Ureter (tissue), 1 donor: Measurements from ENCODE around the gene AHCTF1. TPM values are rescaled to one million over a fixed set of nuclear protein-coding genes. Genes with fewer than 3 reads are reported as not detected.
"Not testable (repeated sequence)": the region's sequence is repeated elsewhere in the genome, so short reads cannot be mapped to it uniquely, and the experiment has no call there.

Source experiments
- DNase-seq: peaks from one replicate; pipeline ENCODE4 v3.0.0-alpha.2; 2020; ENCODE audit warnings: low spot score
- total RNA-seq: library from RNA; stranded (reverse); gene quantifications from one replicate; pipeline ENCODE4 v1.2.4, GENCODE V29; 2023
- donor health status: DM: yes; HTN: yes; CAD: no.

The AHCTF1 gene
- total RNA-seq, 1 donor from 2014 or later, result 35.1 TPM

DNA sequence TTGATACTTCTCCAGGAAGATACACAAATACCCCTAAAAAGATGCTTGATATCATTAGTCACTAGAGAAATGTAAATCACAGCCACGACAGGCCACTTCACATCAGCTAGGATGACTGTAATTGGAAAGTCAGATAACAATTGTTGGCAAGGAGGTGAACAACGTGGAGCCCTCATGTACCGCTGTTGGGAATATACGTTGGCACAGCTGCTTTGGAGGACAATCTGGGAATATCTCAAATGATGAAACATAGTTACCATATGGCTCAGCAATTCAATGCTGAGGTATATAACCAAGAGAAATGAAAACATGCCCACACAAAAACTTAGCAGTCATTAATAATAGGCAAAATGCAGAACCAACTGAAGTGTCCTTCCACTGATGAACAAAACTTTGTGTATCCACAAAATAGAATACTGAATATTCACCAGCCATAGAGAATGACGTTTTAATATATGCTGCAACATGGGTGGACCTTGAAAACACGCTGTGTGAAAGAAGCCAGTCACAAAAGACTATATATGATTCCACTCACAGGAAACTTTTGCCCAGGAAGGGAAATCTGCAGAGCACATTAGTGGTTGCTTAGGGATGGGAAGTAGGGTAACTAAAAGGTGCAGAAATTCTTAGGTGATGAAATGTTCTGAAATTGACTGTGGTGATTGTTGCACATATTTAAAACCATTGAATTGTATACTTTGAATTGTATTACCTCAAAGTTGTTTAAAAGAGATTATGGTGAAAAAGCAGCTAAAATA, 95.4 kb downstream of the AHCTF1 start:
- no peak for DNase-seq

GRCh38 chr1:246831543-246831942, 100.2 kb downstream of the AHCTF1 start:
- no peak for DNase-seq

- no peak for DNase-seq
Observed at GRCh38 chr1:246828818-246829217, 102.9 kb downstream of the AHCTF1 start.

- no peak for DNase-seq
Observed at GRCh38 chr1:246827396-246827795, 104.4 kb downstream of the AHCTF1 start.

DNA sequence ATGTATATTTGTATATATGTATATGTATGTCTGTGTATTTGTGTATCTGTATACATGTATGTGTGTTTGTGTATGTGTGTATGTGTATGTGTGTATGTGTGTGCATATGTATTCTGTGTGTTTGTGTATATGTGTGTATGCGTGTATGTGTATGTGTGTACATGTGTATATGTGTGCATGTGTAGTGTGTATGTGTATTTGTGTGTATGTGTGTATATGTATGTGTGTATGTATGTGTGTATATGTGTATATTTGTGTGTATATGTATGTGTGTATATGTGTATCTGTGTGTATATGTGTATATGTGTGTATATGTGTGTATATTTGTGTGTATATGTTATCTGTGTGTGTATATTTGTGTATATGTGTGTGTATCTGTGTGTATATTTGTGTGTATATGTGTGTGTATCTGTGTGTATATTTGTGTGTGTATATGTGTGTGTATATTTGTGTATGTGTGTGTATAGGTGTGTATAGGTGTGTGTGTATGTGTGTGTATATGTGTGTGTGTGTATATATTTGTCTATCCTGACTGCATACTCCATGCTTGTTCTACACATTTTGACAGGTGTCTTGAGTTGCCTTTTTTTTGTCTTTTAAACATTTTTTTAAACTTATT, 106.1 kb downstream of the AHCTF1 start:
- DNase-seq, result no peak

DNA sequence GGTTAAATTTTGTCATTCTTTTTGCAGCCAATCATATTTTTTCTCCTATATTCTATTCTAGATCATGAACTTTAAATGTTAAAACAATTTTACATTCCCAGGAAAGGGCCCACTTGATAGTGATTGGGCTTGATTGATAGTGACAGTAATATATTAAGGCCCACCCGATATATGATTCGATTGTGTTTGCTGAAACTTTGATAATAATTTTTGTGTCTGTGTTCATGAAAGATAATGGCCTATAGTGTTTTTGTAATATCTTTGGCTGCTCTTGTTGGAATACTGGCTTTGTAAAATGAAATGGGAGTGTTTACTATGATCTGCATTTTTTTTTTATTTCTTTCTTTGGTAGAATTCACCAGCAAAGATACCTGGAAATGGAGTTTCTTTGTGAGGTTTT, 107.2 kb downstream of the AHCTF1 start:
- DNase-seq, result no peak

- DNase-seq, result not testable (repeated sequence)
Observed at GRCh38 chr1:246822154-246822553, 109.6 kb downstream of the AHCTF1 start.

DNA sequence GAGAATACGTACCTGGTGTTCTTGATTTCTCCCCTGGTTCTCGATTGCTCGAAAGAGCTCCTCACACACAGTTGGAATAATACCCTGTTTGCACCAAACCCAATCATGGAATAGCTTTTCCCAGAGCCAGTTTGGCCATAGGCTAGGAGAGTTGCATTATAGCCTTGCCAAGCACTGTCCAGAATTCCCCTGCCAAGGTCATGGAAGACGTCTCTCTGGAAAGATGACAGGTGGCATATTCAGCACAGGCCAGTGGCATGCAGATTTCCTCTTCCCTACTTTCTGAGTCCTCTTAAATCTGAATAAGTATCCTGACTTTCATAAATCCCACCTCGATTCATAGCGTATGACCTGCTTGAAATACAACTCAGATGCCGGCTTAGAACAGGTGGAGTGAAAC, 111.1 kb downstream of the AHCTF1 start:
- DNase-seq, result no peak

GRCh38 chr1:246817778-246818177, 114.0 kb downstream of the AHCTF1 start:
- not testable (repeated sequence) for DNase-seq

DNA sequence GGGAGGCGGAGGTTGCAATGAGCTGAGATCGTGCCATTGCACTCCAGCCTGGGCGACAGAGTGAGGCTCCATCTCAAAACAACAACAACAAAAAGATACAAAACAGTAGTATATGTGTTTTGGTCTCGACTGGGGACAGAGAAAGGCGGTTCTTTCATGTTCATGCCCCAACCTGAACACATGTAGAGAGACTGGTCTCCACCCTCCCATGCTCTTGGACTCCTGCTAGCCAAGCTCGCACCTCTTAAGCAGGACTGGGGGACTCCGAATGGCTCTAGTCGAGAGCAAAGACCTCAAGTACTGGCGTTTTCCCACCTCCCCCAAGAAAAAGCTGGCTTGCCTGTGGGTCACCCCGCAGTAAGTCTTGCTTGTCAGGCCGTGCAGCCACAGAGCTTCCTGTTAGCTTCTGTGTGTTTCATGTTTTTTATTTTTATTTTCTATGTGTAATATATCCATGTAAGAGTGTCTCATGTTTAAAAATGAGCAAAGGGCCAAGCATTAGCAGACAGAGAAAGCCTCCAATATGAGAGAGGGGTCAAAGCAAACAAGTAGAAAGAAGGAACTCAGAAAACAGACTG, 116.0 kb downstream of the AHCTF1 start:
- no peak for DNase-seq

GRCh38 chr1:246814890-246815289, 116.9 kb downstream of the AHCTF1 start:
- no peak for DNase-seq

GRCh38 chr1:246813325-246813724, 118.4 kb downstream of the AHCTF1 start:
- DNase-seq, result not testable (repeated sequence)

DNA sequence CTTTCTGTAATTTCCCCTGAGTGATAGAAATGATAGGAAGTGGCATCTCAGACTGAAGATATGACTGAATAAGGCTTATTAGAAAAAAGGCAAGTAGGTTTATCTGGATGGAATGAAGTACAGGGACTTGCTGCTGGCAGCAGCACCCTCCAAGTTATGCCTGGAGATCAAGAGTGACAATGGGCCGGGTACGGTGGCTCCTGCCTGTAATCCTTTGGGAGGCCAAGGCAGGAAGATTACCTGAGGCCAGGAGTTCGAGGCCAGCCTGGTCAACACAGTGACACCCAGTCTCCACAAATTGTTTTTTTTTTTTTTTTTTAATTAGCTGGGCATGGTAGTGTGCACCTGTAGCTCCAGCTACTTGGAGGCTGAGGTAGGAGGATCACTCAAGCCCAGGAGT, 119.8 kb downstream of the AHCTF1 start:
- no peak for DNase-seq

DNA sequence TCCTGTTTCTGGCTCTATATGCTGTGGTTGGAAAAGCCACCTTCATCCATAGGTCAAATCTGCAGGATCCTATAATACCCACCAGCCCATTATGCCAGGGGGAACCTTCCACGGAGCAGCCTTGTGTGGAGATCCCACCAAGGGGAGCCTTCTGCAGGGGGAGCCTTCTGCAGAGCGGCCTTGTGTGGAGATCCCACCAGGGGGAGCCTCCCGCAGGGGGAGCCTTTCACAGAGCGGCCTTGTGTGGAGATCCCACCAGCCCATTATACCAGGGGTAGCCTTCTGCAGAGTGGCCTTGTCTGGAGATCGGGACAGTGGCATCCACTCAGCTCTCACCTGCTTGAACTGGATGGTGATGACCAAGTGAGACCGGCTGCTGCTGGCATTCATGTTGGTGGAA, 122.3 kb downstream of the AHCTF1 start:
- DNase-seq, result no peak

GRCh38 chr1:246805135-246805716, 126.5 kb downstream of the AHCTF1 start:
- DNase-seq, result no peak

DNA sequence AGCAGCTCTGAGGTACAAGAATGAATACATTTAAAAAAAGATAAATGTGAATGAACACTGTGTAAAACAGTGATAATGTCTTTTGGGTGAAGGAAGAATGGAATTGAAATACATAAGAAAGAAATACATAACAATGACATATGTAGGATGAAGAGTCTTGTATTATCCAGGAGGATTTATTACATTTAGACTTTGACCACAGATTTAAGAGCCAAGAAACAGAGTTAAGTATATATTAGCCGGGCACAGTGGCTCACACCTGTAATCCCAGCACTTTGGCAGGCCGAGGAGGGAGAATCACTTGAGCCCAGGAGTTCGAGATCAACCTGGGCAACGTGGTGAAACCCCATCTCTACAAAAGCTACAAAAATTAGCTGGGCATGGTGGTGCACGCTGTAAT, 127.9 kb downstream of the AHCTF1 start:
- DNase-seq, result no peak

DNA sequence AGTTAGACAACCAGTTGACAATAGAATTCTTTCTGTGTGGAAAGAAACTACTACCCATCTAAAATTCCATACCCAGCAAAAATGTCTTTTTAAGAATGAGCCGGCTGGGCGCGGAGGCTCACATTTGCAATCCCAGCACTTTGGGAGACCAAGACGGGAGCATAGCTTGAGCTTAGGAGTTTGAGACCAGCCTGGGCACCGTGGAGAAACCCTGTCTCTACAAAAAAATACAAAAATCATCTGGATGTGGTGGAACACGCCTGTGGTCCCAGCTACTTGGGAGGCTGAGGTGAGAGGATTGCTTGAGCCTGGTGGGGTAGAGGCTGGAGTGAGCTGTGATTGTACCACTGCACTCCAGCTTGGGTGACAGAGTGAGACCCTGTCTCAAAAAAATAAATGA, 128.4 kb downstream of the AHCTF1 start:
- DNase-seq, result no peak

- no peak for DNase-seq
Observed at GRCh38 chr1:246801241-246802020, 130.3 kb downstream of the AHCTF1 start.

DNA sequence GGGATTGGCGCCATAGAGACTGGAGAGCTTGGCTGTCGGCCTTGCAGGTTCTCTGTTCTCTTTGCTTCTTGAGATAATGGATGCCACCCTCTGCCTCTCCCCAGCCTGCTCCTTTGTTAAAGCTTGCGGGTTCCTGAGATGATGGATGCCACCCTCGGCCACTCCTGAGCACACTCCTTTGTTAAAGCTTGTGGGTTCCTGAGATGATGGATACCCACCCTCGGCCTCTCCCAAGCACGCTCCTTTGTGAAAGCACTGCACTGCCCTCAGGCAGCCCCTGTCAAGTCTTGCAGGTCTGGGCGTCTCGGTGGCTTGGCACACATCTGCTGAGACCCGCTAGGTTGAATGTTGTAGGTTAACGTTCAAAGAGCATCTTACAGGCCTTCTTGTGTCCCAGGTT, 131.0 kb downstream of the AHCTF1 start:
- DNase-seq, result no peak

GRCh38 chr1:246800356-246800755, 131.4 kb downstream of the AHCTF1 start:
- DNase-seq, result no peak

DNA sequence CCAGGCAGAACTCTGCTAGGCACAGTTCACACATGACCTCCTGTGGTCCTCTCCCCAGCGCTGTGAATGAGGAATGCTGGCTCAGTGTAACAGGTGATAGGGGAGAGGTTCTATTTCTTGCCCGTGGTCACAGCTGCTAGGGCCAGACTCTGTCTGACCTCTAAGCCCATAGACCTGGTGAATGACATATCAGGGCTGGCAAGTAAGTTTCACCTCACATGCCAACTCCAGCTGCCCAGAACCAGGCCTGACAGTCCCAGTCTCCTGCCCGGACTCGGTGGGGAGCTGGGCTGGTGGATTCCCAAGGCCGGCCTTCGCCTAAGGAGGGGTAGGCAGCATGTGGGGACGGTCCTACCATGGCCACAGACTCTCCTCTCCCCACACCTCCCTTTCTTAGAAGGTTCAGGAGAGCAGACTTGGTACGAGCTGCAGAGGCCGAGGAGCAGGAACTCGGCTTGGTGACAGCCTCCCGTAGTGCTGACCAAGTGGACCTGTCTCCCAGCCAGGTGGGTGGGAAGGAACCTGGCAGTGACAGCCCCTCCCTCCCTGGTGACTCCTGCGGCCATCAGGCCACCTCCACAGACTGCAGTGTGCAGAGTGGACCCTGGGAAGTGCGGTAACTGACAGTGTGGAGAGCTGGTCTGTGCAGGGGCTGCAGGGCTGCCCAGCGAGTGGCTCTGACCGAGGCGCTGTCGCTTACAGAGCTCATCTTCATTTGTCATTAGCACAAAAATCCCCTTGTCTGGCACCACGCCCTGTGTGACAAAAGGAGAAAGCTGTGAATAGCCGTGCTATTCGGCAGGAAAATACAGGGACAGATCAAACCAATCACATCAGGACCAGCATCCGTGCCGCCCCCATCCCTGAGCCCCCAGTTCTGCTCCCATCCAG, 132.9 kb downstream of the AHCTF1 start:
- DNase-seq, result no peak
